ENCODE measurements around the gene FOXJ3. TPM values are rescaled to one million over a fixed set of nuclear protein-coding genes. Genes with fewer than 3 reads are reported as not detected.

Gene FOXJ3
- total and polyA plus RNA-seq, 2 of the 8 experiments (the other 6 are each of a cell fraction or from before 2014, with no cell fraction given) = 48.6 to 51.9 TPM

DNA sequence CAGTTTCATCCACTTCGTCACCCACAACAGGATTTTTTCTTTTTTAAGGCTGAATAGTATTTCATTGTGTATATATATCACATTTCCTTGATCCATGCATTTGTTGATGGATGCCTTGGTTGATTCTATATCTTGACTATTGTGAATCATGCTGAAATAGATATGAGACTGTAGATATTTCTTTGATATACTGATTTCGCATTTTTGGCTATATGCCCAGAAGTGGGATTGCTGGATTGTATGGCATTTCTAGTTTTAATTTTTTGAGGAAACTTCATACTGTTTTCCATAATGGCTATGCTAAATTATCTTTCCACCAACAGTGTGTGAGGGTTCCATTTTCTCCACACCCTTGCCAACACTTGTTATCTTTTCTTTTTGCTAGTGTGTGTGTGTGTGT, 176.8 kb downstream of the FOXJ3 start (continued):
- TF ChIP-seq PHF8 (conservative IDR thresholded peaks at IDR 0.05; ENCODE audit: low read depth, low read length) (no peak), CBX8 (IDR thresholded peaks at IDR 0.05; ENCODE audit: borderline replicate concordance, low read depth, low read length) (no peak), TAF1 (IDR thresholded peaks at IDR 0.05; ENCODE audit: low read depth, low read length) (no peak), CTCF (IDR thresholded peaks at IDR 0.05; ENCODE audit: control extremely low read depth in 1 of 3, insufficient read depth in 1 of 3, low read depth in 1 of 3, low read length in 3 of 3) (no peak), BCL11A (IDR thresholded peaks at IDR 0.05; ENCODE audit: low read depth in 2 of 2, low read length in 2 of 2) (no peak), RFX5 (IDR thresholded peaks at IDR 0.05; ENCODE audit: borderline replicate concordance, low read depth, low read length) (no peak)

Data from H1 (cell line).